ENCODE data around the gene DNAJC5G.
"Not testable (repeated sequence)": the region's sequence is repeated elsewhere in the genome, so short reads cannot be mapped to it uniquely, and the experiment has no call there.

Gene DNAJC5G

GRCh38 chr2:27316655-27317412, 41.6 kb downstream of the DNAJC5G start:
- Histone ChIP-seq H3K9ac (ENCODE audit: low read length) (no peak overlapping the region), H3K9me3 (ENCODE audit: low read length) (no peaks in the 10 kb centered on the region), H3K4me3 (ENCODE audit: low read depth in 1 of 2, low read length in 2 of 2) (no peak overlapping the region), H3K27ac (ENCODE audit: low read depth, low read length) (no peak overlapping the region), H3K4me1 (ENCODE audit: insufficient read depth, low read length) (peaks cover 5% of the 10 kb centered on the region), H3K36me3 (ENCODE audit: insufficient read depth, low read length) (peaks cover 16% of the 10 kb centered on the region), H3K27me3 (ENCODE audit: control insufficient read depth in 1 of 2, insufficient read depth in 2 of 2, low read length in 2 of 2) (no peaks in the 10 kb centered on the region)

DNA sequence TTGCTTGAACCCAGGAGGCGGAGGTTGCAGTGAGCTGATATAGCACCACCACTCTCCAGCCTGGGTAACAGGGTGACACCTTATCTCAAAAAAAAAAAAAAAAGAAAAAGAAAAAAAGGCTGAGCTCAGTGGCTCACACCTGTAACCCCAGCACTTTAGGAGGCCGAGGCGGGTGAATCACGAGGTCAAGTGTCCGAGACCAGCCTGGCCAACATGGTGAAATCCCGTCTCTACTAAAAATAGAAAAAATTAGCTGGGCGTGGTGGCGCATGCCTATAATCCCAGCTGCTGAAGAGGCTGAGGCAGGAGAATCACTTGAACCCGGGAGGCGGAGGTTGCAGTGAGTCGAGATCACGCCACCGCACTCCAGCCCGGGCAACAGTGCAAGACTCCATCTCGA, 44.6 kb downstream of the DNAJC5G start:
- Histone ChIP-seq H3K36me3 (ENCODE audit: insufficient read depth, low read length) (peaks cover 11% of the 10 kb centered on the region), H3K4me1 (ENCODE audit: insufficient read depth, low read length) (peaks cover 21% of the 10 kb centered on the region)
- not testable (repeated sequence) for H3K9ac ChIP-seq (ENCODE audit: low read length); H3K27ac ChIP-seq (ENCODE audit: low read depth, low read length); H3K4me3 ChIP-seq (ENCODE audit: low read depth in 1 of 2, low read length in 2 of 2); H3K27me3 ChIP-seq (ENCODE audit: control insufficient read depth in 1 of 2, insufficient read depth in 2 of 2, low read length in 2 of 2); H3K9me3 ChIP-seq (ENCODE audit: low read length)

- Histone ChIP-seq H3K36me3 (ENCODE audit: insufficient read depth, low read length) (peaks cover 14% of the 10 kb centered on the region), H3K9ac (ENCODE audit: low read length) (no peak overlapping the region)
Observed at GRCh38 chr2:27320958-27321543, 45.8 kb downstream of the DNAJC5G start.

DNA sequence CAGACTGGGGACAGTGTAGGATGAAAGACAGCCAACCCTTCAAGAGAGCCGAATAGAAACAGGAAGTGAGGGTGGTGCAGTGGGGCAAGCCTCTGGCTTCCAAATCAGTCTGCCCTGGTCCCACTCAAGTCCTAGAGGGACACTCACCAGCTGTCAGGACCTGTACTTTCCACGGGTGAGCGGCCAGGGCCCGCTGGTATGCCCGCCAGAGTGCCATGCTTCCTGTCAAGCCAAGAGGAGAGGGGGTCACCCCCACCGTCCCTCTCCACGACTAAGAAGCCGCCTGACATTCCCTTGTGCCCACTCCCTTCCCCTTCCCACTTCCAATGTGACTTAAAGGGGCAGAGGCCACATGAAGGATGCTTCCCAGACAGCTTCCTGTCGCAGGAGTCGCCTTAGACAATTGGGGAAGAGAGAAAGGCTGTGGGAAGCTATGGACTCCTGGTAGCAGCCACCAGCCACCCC, 47.1 kb downstream of the DNAJC5G start:
- H3K4me1 ChIP-seq (ENCODE audit: insufficient read depth, low read length), result peaks cover 21% of the 10 kb centered on the region
- H3K9ac ChIP-seq (ENCODE audit: low read length), result peak overlapping the region; percentile 99
- peaks cover 18% of the 10 kb centered on the region for H3K36me3 ChIP-seq (ENCODE audit: insufficient read depth, low read length)
- no peaks in the 10 kb centered on the region for H3K27me3 ChIP-seq (ENCODE audit: control insufficient read depth in 1 of 2, insufficient read depth in 2 of 2, low read length in 2 of 2)
- H3K9me3 ChIP-seq (ENCODE audit: low read length), result no peaks in the 10 kb centered on the region
- peak overlapping the region; percentile 83 for H3K27ac ChIP-seq (ENCODE audit: low read depth, low read length)
- peak overlapping the region; percentile 91 to 100 for H3K4me3 ChIP-seq (ENCODE audit: low read depth in 1 of 2, low read length in 2 of 2)

More at GRCh38 chr2:27320958-27321543, 45.8 kb downstream of the DNAJC5G start:
- Histone ChIP-seq H3K4me3 (ENCODE audit: low read depth in 1 of 2, low read length in 2 of 2) (no peak overlapping the region), H3K9me3 (ENCODE audit: low read length) (no peaks in the 10 kb centered on the region), H3K4me1 (ENCODE audit: insufficient read depth, low read length) (peaks cover 21% of the 10 kb centered on the region), H3K27me3 (ENCODE audit: control insufficient read depth in 1 of 2, insufficient read depth in 2 of 2, low read length in 2 of 2) (no peaks in the 10 kb centered on the region), H3K27ac (ENCODE audit: low read depth, low read length) (no peak overlapping the region)

DNA sequence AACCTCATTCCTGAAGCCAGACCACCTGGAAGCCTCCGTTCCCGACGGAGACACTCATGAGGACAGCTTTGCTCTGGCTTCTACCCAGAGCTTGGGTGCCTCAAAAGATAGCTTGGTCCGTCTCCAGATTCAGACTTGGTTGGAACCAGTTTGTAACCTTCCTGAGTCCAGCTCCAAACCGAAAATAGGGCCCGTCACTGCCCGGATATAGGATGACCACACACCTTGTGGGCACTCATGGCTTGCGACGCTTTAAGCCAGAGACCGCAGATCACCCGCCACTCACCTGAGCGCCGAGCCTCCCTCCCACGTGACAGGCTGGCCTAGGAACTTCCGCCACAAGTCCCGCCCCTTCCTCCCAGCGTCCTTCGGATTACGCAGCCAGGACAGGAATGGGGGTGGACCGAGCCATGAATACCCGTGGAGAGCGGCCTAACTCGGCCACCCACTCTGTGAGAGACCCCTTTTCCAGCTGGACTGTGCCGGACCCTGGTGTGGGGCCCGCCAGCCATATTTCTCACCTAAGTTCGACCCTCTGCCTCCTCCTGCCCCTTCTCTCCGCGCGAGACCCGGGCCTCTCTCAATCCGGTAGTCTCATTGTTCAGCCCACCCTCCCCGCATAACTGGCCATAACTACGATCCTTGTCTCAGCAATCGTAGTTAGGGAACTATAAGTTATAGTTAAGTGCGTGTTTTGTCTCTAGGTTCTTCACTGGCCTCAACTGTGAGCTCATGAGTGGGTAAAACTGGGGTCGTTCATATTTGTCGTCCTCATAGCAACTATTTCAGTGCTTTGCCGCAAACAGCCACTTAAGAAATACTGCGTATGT, 47.7 kb downstream of the DNAJC5G start, which contains the start of gene MPV17:
Gene MPV17, minus strand, starts transcription at position 332 of the 830 bp plus-strand sequence. CDS start 580 bp downstream, outside the sequence.
- Histone ChIP-seq H3K36me3 (ENCODE audit: insufficient read depth, low read length) (peaks cover 22% of the 10 kb centered on the region), H3K4me1 (ENCODE audit: insufficient read depth, low read length) (peaks cover 21% of the 10 kb centered on the region), H3K9ac (ENCODE audit: low read length) (peak within 1 kb of the TSS; percentile 99), H3K27me3 (ENCODE audit: control insufficient read depth in 1 of 2, insufficient read depth in 2 of 2, low read length in 2 of 2) (no peaks in the 10 kb centered on the region), H3K4me3 (ENCODE audit: low read depth in 1 of 2, low read length in 2 of 2) (peak within 1 kb of the TSS; percentile 91 to 100), H3K9me3 (ENCODE audit: low read length) (no peaks in the 10 kb centered on the region), H3K27ac (ENCODE audit: low read depth, low read length) (peak within 1 kb of the TSS; percentile 83)

GRCh38 chr2:27323596-27324285, 48.5 kb downstream of the DNAJC5G start:
- peaks cover 21% of the 10 kb centered on the region for H3K4me1 ChIP-seq (ENCODE audit: insufficient read depth, low read length)
- H3K9me3 ChIP-seq (ENCODE audit: low read length), result no peaks in the 10 kb centered on the region
- no peaks in the 10 kb centered on the region for H3K27me3 ChIP-seq (ENCODE audit: control insufficient read depth in 1 of 2, insufficient read depth in 2 of 2, low read length in 2 of 2)
- H3K27ac ChIP-seq (ENCODE audit: low read depth, low read length), result peak overlapping the region; percentile 83
- H3K4me3 ChIP-seq (ENCODE audit: low read depth in 1 of 2, low read length in 2 of 2), result peak overlapping the region; percentile 91 to 100
- H3K36me3 ChIP-seq (ENCODE audit: insufficient read depth, low read length), result peaks cover 29% of the 10 kb centered on the region
- peak overlapping the region; percentile 99 for H3K9ac ChIP-seq (ENCODE audit: low read length)

DNA sequence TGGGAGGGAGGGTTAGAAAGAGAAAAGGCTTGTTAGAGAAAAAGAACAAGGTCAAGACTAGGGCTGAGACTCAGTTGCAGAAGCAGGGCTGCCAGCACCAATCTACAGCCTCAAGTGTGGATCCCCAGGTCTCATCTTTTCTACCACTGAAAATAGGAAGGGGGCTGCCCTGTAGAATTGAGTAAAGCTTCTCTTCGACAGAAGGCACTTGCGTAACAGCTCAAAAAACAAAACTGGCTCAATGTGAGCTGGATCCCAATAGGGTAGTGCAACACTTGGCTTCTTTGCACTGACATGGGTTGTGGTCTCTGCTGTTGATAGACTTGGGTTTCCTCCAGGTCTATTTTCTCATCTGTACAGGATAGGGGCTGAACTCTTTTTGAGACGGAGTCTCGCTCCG, 49.5 kb downstream of the DNAJC5G start:
- Histone ChIP-seq H3K36me3 (ENCODE audit: insufficient read depth, low read length) (peaks cover 39% of the 10 kb centered on the region), H3K9me3 (ENCODE audit: low read length) (no peaks in the 10 kb centered on the region), H3K4me1 (ENCODE audit: insufficient read depth, low read length) (peaks cover 21% of the 10 kb centered on the region), H3K9ac (ENCODE audit: low read length) (no peak overlapping the region), H3K27ac (ENCODE audit: low read depth, low read length) (no peak overlapping the region), H3K4me3 (ENCODE audit: low read depth in 1 of 2, low read length in 2 of 2) (no peak overlapping the region), H3K27me3 (ENCODE audit: control insufficient read depth in 1 of 2, insufficient read depth in 2 of 2, low read length in 2 of 2) (no peaks in the 10 kb centered on the region)

Data from muscle layer of colon (tissue), 2 donors.